Smooth muscle cell of the brain vasculature (primary cell): ENCODE measurements around the gene FBH1.
"Not testable (repeated sequence)": the region's sequence is repeated elsewhere in the genome, so short reads cannot be mapped to it uniquely, and the experiment has no call there.

Experiments
- DNase-seq: peaks from one replicate; pipeline ENCODE4 v3.0.0-alpha.2; 2012; ENCODE audit warnings: low read depth, low spot score

The FBH1 gene

DNA sequence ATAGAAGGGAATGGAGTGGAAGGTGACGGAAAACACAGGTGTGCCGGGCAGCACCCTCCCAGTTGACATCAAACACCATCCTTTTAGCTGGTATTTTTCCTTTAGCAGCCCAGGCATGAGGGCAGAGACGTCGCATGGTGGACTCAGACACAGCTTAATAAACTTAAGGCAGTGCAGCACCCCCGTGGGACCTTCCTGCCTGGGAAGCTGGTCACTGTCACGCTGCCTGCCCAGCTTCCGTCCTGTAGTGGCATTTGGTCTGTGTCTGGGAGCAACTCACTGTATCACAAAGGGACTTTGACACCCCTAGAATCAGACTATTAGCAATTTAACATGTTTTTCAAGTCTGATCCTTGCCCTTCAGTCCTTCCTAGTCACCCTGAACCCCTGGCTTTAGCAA, 51.5 kb downstream of the FBH1 start:
- DNase-seq = no peak

- DNase-seq = no peak
These were observed 52.0 kb downstream of the FBH1 start for GRCh38 chr10:5942001-5942400.

DNA sequence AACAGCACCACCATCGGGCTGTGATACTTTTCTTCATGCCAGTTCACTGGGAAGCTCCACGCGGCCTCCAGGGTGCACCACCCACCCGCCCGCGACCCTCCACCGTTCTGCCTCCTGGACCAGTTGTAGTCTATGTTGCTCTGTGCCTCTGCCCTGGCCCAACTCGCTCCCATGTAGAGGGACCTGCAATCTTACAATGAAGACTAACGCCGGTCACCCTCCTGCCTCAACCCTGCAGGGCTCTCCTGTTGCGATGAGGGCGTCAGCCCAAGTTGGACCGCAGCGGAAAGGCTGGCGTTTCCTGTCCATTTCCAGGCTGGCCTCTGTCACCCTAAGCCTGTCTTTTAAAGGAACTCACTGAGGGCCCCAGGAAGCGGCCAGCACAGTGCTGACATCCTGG, 52.4 kb downstream of the FBH1 start:
- no peak for DNase-seq

DNA sequence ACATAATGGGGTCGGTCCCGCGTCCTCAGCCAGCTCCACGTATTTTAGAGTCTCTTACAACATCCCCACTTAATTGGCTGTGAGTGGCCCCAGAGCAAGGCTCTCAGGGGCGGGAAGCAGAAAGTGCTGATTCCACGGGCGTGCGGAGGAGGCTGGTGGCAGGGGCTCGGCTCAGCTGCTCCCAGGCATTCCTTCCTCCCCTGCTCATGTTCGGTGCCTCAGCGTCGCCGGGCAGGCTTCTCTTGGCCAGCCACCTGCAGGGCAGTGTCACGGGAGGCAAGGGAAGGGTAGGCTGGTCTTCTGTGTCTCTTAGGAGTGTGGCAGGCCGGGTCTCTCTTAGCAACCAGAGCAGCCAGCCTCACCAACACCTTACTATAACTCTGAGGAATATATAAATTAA, 53.5 kb downstream of the FBH1 start:
- DNase-seq = no peak

- peak; percentile 89 for DNase-seq
These were observed 54.5 kb downstream of the FBH1 start for GRCh38 chr10:5944389-5945189.

DNA sequence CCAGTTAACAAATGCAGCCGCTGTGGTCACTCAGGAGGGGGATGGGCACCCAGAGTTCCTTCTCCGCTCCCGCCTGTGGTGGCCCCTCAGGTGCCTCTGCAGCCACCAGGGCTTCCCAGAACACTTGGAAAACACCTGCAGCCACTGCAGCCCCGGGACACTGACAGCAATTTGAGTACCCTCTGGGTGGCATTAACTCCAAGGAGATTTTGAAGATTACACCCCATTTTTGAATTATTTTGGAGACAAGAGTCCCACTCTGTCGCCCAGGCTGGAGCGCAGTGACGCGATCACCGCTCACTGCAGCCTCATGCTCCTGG, 55.1 kb downstream of the FBH1 start:
- DNase-seq = no peak

DNA sequence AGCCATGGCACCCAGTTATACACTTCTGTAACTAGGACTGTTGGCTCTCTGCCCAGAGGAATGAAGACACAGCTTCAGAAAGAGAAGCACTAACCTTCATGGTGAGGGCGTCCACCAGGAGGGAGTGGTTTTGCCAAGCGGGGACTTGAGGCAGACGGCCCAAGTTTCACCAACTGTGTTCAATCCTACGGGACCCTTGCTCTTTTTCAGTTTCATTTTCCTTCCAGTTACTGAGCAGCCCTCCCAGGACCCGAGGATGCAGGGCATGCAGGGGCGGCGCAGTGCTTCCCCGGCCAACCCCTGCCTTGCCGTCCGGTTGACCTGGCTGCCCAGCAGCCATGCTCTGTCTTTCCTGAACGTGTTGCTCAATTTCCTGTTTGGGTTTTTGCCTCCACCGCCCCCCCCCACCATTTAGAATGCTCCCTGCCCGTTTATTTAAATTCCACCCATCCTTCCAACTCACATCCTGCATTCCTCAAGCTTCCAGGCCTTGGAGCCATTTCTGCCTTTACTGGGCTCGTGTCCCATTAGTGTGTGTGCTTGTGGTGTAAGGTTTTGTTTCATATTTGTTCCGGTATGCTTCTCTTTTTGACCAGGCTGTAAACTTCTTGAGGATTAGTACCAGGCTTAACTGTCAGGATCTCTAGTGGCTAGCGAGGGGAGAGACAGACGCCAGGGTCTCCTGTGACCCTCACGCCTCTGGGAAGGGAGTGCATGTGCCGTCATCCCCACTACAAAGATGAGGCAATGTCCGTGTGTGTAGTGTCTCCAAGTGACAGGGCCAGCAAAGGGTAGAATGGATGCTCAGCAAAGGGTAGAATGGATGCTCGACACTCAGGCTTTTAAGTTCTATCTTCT, 55.7 kb downstream of the FBH1 start:
- no peak for DNase-seq

- not testable (repeated sequence) for DNase-seq
These were observed 56.4 kb downstream of the FBH1 start for GRCh38 chr10:5946419-5946775.

- DNase-seq = no peak
These were observed 56.7 kb downstream of the FBH1 start for GRCh38 chr10:5946786-5947185.

DNA sequence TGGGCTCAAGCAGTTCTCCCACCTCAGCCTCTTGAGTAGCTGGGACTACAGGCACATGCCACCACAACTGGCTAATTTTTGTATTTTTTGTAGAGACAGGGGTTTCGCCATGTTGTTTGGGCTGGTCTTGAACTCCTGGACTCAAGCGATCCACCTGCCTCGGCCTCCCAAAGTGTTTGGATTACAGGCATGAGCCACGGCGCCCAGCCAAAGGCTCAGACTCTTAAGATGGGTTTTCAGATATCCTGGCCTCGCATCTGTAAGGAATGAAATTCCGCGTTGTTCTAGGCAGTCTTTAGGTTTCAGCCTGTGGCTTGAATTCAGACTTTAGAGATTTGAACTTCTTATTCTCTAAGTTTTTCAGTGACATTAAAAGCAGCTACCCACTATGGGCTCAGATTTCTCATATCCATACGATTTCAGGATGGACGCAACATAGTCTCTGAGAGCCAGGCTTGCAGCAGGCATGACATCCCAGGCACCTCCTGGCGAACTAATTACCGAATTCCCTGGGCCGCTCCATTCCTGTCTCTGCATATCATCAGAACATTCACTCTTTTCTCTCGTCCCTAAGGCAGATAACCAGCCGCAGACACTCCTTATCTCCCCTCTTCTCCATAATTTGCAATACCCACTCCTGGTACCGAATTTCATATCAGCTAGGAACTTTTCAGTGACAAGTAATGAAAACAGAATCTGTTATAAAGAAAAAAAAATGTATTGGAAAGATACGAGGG, 57.6 kb downstream of the FBH1 start:
- no peak for DNase-seq

GRCh38 chr10:5948208-5948585, 58.2 kb downstream of the FBH1 start:
- no peak for DNase-seq

DNA sequence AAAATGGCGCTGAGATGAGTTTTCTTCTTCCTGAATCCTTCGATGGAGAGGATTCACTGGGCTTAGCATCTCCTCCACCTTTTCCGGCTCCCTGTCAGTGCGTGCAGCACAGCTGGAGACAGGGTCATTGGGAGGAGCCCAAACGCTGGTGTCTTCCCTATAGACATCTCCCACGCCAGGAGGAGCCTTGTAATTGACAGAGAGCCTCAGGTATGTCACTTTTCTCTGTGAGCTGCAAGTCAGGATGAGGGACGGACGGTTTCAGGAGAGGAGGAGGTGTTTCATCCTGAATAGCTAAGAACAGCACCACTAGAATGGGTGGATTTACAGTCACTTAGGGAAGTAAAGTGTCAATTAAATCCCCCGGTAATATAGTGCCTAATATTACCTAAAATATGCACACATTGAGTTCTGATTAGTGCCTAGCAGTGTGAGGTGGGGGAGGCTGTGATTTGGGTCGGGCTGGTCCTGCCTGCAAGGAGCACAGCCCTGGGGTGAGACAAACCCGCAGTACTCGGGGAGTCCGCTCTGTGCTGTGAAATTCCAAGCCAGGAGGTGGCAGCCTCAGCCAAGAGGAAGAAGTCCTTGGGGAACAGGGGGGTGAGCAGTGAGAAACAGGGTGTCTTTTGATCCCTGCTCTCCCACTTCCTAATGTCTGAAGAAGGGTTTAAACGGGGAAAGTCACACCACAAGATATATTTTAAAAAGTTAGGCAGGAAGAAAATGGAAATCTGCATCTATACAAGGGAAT, 59.1 kb downstream of the FBH1 start:
- DNase-seq = no peak

- DNase-seq = no peak
These were observed 61.2 kb downstream of the FBH1 start for GRCh38 chr10:5951167-5951711.

DNA sequence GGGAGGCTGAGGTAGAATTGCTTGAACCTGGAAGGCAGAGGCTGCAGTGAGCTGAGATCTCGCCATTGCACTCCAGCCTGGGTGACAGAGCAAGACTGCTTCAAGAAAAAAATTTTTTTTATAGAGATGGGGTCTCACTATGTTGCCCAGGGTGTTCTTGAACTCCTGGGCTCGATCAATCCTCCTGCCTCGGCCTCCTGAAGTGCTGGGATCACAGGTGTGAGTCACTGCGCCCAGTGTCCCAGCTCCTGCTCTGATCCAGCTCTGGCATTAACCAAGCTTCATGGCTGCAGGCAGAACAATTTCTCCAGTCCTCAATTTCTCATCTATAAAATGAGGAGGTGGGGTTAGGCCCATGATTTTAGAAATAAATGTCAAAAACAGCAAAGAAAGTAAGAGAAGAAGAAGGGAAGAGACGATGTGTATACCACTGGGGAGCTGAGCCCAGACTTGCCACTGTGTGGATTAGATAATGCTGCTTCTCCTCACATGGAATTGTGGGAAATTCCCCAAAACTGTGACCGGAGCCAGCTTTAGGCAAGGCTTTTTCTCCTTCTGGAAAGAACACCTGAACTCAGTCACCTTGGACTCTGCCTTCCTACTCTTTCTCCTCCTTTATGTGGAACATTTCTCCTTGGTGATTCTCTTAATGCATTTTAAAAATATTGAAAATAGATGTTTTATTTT, 61.8 kb downstream of the FBH1 start:
- no peak for DNase-seq

GRCh38 chr10:5952731-5953385, 62.8 kb downstream of the FBH1 start:
- DNase-seq = no peak

GRCh38 chr10:5953676-5954075, 63.6 kb downstream of the FBH1 start:
- DNase-seq = no peak

- DNase-seq = no peak
These were observed 66.3 kb downstream of the FBH1 start for GRCh38 chr10:5956146-5956936.

GRCh38 chr10:5958077-5958476, 68.0 kb downstream of the FBH1 start:
- no peak for DNase-seq

DNA sequence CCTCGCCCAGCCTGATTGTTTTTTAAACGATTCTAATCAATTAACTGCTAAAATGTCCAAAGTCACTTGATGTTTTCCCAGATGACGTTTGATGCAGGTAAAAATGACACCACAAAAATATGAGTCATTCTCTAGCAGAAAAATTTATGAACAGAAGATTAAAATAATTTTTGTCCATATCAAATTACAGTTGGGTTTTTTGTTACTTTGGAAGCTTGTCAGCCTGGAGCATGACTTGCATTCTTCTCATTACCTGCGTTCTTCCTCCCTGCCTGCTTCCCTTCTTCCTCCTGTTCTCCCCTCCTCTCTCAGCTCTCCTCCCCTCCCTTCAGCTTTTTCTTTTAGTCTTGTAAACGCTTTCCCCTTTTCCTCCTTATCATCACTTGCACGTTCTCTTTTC, 68.6 kb downstream of the FBH1 start:
- DNase-seq = no peak

DNA sequence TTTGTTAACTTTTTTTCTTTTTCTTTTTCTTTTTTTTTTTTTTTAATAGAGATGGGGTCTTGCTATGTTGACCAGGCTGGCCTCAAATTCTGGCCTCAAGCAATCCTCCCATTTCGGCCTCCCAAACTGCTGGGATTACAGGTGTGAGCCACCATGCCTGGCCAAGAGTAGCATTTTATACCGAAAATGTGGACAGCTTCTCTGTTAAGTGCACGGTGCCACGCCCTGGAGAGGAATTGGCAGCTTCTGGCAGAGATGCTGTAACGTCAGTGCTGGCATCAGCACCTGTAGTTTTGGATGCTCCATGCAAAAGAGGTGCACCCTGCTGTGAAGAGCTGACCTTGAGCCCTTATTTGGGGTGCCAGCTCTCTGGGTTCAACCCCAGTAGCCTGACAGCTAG, 69.1 kb downstream of the FBH1 start:
- DNase-seq = no peak
